Posterior vena cava (tissue), 2 donors: ENCODE measurements around the gene USE1. TPM values are rescaled to one million over a fixed set of nuclear protein-coding genes. Genes with fewer than 3 reads are reported as not detected.

Source experiments
- total RNA-seq, 2 donors: library from RNA; stranded (reverse); fragmentation: NEBNext Ultra II Directional; extraction: Animal tissue kit (Norgen Biotek cat#: 25700); gene quantifications; one replicate each; pipeline ENCODE4 v1.2.1, GENCODE V29; 2021
- donor health status: DM: yes; HTN: yes; CAD: no.
- donor health status: DM: yes; HTN: yes; CAD: no.

The USE1 gene
- total RNA-seq, 2 donors from 2014 or later, result 16.4 to 17.6 TPM

Other genes with a start within 250 kb of the USE1 start
- 1 to 10 TPM; 6.2 to 6.3 TPM for gene CPAMD8, start 188.5 kb upstream of the USE1 start, total RNA-seq
- 1 to 10 TPM; 4.2 to 4.8 TPM for gene HAUS8, start 139.9 kb upstream of the USE1 start, total RNA-seq
- 100 to 1,000 TPM; 103 to 106 TPM for gene MYO9B, start 139.6 kb upstream of the USE1 start, total RNA-seq
- gene OCEL1, start 10.9 kb downstream of the USE1 start, total RNA-seq, result 10 to 100 TPM; 14.8 to 18.0 TPM
- 10 to 100 TPM; 21.2 to 22.8 TPM for gene NR2F6, start 30.6 kb downstream of the USE1 start, total RNA-seq
- gene USHBP1, start 49.4 kb downstream of the USE1 start, total RNA-seq, result 1 to 10 TPM; 4.8 to 5.7 TPM
- gene BABAM1, start 52.1 kb downstream of the USE1 start, total RNA-seq, result 10 to 100 TPM; 62.9 to 64.6 TPM
- under 1 TPM; 0.14 to 0.19 TPM for gene ANKLE1, start 66.5 kb downstream of the USE1 start, total RNA-seq
- 1 to 10 TPM; 7.4 to 7.8 TPM for gene ABHD8, start 88.1 kb downstream of the USE1 start, total RNA-seq
- gene MRPL34, start 90.5 kb downstream of the USE1 start, total RNA-seq, result 10 to 100 TPM; 52.2 to 54.6 TPM
- gene DDA1, start 94.2 kb downstream of the USE1 start, total RNA-seq, result 10 to 100 TPM; 30.7 to 33.9 TPM
- gene ANO8, start 119.5 kb downstream of the USE1 start, total RNA-seq, result 10 to 100 TPM in 1 of 2 donors, 1 to 10 TPM in 1; 9.8 to 10.0 TPM
- 10 to 100 TPM; 12.7 to 15.8 TPM for gene GTPBP3, start 122.2 kb downstream of the USE1 start, total RNA-seq
- 100 to 1,000 TPM; 151 to 181 TPM for gene PLVAP, start 162.0 kb downstream of the USE1 start, total RNA-seq
- gene CCDC194, start 178.8 kb downstream of the USE1 start, total RNA-seq, result under 1 TPM in 1 of 2 donors, not detected in 1; 0.52 TPM
- gene BST2, start 190.3 kb downstream of the USE1 start, total RNA-seq, result 10 to 100 TPM; 37.8 to 82.9 TPM
- gene MVB12A, start 204.7 kb downstream of the USE1 start, total RNA-seq, result 10 to 100 TPM; 24.4 to 30.3 TPM
- gene TMEM221, start 233.3 kb downstream of the USE1 start, total RNA-seq, result under 1 TPM; 0.14 to 0.46 TPM
- not detected for gene NXNL1, start 245.6 kb downstream of the USE1 start, total RNA-seq